Iris pigment epithelial cell (primary cell): Measurements from ENCODE around the gene RIC3.

Experiments
- DNase-seq: peaks from one replicate; pipeline ENCODE4 v3.0.0-alpha.2; 2011; ENCODE audit warnings: low read depth

Gene RIC3

GRCh38 chr11:8066036-8066910 is 102.6 kb downstream of the RIC3 start:
- no peak for DNase-seq

- DNase-seq = no peak
Measured at GRCh38 chr11:8065031-8065430, 103.8 kb downstream of the RIC3 start.

GRCh38 chr11:8063324-8063723 is 105.5 kb downstream of the RIC3 start:
- DNase-seq = peak; percentile 72

GRCh38 chr11:8062781-8063257 is 106.0 kb downstream of the RIC3 start:
- no peak for DNase-seq

DNA sequence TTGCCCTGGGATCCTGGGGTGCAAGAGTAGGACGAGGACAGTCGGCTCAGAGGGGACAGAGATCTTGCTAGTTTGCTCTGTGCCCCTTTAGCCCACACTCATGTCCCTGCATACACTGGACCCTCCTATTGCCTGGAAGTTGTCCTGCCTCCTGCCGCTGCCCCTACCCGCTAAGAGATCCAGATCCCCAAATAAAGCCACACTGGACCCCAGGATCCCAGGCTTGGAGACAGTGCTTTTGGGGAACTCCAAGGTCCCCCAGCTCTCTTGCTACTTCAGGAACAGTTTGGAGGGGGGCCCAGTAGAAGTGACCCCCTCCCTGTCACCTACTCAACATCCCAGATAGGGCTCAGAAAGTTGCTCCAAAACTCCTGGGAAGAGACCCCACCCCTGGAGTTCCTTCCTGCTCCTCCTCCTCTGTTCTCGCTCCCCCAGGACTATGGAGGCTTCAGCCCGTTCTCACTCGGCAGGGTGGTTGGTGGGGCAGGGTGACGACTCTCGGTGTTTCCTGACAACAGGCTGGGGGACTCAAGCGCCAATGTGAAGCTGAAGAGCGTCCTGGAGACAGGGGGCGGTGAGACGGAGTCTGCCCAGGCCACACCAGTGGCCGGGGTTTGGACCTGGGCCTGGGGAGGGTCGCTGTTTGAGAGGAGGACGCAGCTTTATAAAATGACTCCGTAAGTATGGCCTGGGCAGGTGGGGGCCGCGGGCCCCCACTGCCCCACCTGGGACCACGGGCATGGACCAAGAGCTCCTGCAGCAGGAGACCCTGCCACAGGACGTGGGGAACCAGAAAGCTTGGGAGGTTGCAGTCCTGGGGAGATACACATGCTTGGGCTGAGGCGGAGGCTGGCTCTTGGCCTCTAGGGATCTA is 107.0 kb downstream of the RIC3 start:
- no peak for DNase-seq

DNA sequence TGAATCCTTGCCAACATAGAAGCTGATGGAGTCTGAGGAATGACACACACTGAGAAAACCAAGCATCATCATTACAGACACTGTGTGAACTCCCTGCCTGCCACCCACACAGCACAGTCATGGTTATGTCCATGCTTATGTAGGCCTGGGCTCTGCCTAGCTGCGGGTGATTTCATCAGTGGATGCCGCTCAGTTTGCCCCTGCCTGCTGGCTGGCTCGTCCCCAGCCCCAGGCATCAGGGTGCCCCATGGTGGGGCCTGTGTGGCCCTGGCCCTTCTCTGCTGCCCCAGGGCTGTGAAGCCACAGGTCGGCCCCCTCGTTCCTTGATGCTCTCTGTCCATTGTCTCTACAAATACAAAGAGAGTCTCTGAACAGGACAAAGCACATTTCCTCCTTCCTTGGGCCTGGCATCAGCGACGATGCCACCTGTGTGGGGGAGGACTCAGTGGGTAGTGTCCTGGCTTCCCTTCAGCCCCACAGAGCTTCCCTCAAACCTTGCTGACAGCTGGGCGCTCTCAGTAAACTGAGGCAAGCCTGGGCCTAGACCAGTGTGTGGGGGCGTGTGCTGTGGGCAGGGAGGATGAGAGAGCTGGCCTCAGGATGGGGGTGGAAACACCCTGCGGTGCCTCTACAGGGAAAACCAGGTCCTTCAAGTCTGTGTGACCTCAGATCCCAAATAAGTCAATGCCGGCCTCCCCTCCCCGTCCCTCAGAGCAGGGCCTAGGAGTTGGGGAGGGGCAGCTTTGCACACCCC is 107.8 kb downstream of the RIC3 start:
- DNase-seq = peak; percentile 42

DNA sequence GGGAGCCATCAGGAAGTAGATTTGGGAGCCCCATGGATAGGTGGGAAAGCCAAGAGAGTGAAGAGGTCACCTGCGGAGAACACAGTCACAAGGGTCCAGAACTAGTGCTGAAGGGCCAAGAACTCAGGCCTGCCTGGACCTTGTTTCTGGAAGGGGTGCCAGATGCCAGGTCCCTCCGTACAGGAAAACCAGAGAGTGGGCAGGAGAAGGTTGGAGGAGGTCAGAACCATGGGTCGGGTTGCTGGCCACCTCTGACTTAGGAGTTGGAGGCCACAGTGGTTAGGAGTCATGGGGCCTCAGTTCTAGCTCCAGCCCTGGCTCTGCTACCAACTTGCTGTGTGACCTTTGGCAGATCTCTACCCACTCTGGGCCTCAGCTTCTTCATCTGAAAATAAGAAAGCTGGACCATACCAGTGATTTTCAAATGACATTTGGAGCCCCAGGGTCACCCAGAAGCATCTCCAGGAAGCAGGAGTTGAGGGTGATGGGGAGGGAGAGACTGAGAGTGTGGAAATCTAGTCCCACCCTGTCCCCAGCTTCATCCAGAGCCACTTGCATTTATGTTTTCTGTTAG is 108.6 kb downstream of the RIC3 start:
- no peak for DNase-seq

DNA sequence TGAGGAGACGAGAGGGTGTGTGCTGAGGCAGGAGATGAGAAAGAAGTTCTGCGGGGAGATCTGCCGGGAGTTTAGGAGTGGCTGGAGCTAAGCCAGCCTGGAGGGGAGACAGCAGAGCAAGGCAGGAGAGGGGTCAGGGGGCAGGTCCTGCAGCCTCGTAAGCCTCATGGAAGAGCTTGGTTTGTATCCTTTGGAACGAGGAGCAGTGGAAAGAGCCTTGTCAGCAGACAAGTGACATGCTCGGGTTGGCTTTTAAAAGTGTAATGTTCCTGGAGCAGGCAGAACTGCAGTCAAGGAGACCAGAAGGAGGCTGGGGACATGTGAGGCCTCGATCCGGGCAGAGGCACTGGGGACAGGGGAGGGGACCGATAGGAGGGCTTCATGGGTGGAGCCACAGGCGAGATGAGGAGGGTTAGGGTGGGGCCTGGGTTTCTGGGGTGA is 109.2 kb downstream of the RIC3 start:
- DNase-seq = no peak

DNA sequence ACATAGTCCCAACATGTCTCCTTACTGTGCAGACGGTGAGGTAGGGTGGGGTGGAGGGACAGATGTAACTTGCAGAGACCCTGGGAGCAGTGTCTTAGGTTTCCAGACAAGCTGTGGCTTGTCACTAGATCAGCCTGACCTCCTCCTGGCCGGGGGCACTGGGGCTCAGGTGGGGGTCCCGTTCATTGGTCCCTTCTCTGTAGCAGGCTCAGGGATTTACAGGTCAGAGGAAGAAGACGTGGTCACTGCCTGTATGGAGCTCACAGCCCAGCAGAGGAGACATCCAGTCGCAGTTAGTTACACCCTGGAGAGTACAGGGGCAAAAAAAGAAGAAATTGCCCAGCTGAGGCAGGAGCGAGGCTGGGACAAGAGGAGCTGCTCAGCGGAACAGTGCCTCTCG is 109.8 kb downstream of the RIC3 start:
- no peak for DNase-seq

- no peak for DNase-seq
Measured at GRCh38 chr11:8058216-8058615, 110.6 kb downstream of the RIC3 start.

DNA sequence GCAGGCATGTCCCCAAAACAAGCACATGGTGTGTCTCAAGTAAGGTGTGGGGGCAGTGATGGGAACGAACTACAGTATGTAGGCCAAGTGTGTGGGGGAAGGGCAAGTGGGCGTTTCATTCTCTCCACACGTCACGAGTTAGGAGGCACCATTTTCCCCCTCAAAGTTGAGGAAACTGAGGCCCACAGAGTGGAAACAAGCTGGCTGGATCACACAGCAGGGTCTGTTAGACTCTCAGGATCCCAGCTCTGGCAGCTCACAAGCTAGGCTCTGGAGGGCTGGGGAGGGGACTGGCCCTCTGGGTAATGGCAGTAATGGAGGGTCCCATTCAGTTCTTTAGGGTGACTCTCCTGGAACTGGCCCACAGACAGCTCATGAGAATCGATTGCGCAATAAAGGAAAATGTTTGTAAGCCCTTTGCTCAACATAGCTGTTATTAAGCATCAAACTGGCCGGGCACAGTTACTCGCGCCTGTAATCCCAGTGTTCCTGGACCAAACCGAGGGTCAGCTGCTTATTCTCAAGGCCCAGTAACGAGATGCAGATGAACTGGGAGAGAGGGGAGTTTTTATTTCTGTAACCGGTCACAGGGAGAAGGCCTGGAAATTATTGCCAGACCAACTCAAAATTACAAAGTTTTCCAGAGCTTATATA is 111.9 kb downstream of the RIC3 start:
- DNase-seq = peak; percentile 82
